Activated CD8-positive, alpha-beta memory T cell treated with anti-CD3 and anti-CD28 coated beads, Interleukin-2, amount 50 U/mL, for 4 hours (primary cell): Measurements from ENCODE around the gene CMIP.

Source experiments
- DNase-seq: peaks from one replicate; pipeline ENCODE4 v3.0.0-alpha.2; 2020

Gene CMIP

GRCh38 chr16:81496742-81497141 is 52.1 kb downstream of the CMIP start:
- DNase-seq = no peak

GRCh38 chr16:81497690-81498089 is 53.1 kb downstream of the CMIP start:
- no peak for DNase-seq

GRCh38 chr16:81498351-81498750 is 53.7 kb downstream of the CMIP start:
- DNase-seq = no peak

GRCh38 chr16:81499576-81500380 is 55.2 kb downstream of the CMIP start:
- no peak for DNase-seq

GRCh38 chr16:81500833-81501521 is 56.4 kb downstream of the CMIP start:
- no peak for DNase-seq

- no peak for DNase-seq
These were observed 57.9 kb downstream of the CMIP start for GRCh38 chr16:81502396-81503070.

GRCh38 chr16:81505011-81505661 is 60.5 kb downstream of the CMIP start:
- DNase-seq = no peak

GRCh38 chr16:81509404-81509803 is 64.8 kb downstream of the CMIP start:
- DNase-seq = no peak

- DNase-seq = no peak
These were observed 65.4 kb downstream of the CMIP start for GRCh38 chr16:81510016-81510415.

- DNase-seq = no peak
These were observed 66.8 kb downstream of the CMIP start for GRCh38 chr16:81511371-81511770.

- DNase-seq = no peak
These were observed 68.8 kb downstream of the CMIP start for GRCh38 chr16:81513204-81514040.

- DNase-seq = no peak
These were observed 69.5 kb downstream of the CMIP start for GRCh38 chr16:81514041-81514559.

GRCh38 chr16:81514568-81515258 is 70.1 kb downstream of the CMIP start:
- no peak for DNase-seq

GRCh38 chr16:81515281-81515680 is 70.7 kb downstream of the CMIP start:
- no peak for DNase-seq

- DNase-seq = no peak
These were observed 71.1 kb downstream of the CMIP start for GRCh38 chr16:81515721-81516120.

GRCh38 chr16:81516478-81517149 is 72.0 kb downstream of the CMIP start:
- no peak for DNase-seq

- DNase-seq = no peak
These were observed 72.5 kb downstream of the CMIP start for GRCh38 chr16:81517150-81517499.

- DNase-seq = no peak
These were observed 73.2 kb downstream of the CMIP start for GRCh38 chr16:81517629-81518438.

- no peak for DNase-seq
These were observed 73.8 kb downstream of the CMIP start for GRCh38 chr16:81518439-81518757.
